ENCODE data around the gene TFR2. TPM values are rescaled to one million over a fixed set of nuclear protein-coding genes. Genes with fewer than 3 reads are reported as not detected.

TFR2 gene
- total RNA-seq, 1 donor from 2014 or later: 0.34 TPM

DNA sequence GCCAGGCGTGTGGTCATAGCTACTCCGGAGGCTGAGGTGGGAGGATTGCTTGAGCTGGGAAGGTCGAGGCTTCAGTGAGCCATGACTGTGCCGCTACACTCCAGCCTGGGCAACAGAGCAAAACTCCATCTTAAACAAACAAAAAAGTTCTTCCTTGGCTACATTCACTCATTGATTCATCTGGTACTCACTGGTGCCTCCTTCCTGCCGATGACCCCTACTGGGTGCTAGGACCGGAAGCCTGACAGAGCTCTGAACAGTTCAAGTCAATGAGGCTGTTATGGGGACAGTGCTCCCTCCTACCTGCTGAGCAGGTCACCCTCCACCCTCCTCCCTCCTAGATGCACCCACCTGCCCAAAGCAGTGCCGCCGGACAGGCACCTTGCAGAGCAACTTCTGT, 34.2 kb downstream of the TFR2 start:
- peaks cover 30% of the 10 kb centered on the region for H3K27me3 ChIP-seq
- no peak overlapping the region for H3K9ac ChIP-seq
- H3K4me2 ChIP-seq: no peak overlapping the region
- H4K20me1 ChIP-seq (ENCODE audit: low read depth): peaks cover 5% of the 10 kb centered on the region
- Mint-ChIP-seq H3K27ac (no peak overlapping the region), H3K4me1 (peaks cover 34% of the 10 kb centered on the region), H3K27me3 (ENCODE audit: insufficient read depth, low read depth) (peaks cover 18% of the 10 kb centered on the region), H3K36me3 (no peaks in the 10 kb centered on the region), H3K4me3 (peak overlapping the region; percentile 36), H3K9me3 (no peaks in the 10 kb centered on the region)
- peaks cover 50% of the 10 kb centered on the region for H3F3A ChIP-seq (ENCODE audit: low read depth)
- H2AFZ ChIP-seq (replicated peaks): no peak overlapping the region
- H3K4me1 ChIP-seq: peaks cover 25% of the 10 kb centered on the region
- no peak overlapping the region for H3K4me3 ChIP-seq
- H3K27ac ChIP-seq: no peak overlapping the region
- no peaks in the 10 kb centered on the region for H3K36me3 ChIP-seq
- H3K79me2 ChIP-seq (ENCODE audit: low read depth): no peaks in the 10 kb centered on the region
- no peak for TF ChIP-seq EZH2 (IDR thresholded peaks at IDR 0.05)
- no peak for DNase-seq (ENCODE audit: low spot score)
- no peaks in the 10 kb centered on the region for H3K9me3 ChIP-seq (ENCODE audit: low read depth)

DNA sequence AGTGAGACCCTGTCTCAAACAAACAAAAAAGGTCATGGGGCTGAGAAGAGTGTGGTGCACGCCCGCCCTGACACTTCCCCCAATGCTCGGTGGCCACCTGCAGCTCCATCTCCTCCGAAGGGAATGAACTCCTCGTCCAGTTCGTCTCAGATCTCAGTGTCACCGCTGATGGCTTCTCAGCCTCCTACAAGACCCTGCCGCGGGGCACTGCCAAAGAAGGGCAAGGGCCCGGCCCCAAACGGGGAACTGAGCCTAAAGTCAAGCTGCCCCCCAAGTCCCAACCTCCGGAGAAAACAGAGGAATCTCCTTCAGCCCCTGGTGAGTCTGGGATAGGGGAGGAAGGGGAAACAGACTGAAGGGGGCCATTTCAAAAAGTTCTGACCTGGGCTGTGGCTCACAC, 35.0 kb downstream of the TFR2 start:
- H3K36me3 Mint-ChIP-seq: no peaks in the 10 kb centered on the region

DNA sequence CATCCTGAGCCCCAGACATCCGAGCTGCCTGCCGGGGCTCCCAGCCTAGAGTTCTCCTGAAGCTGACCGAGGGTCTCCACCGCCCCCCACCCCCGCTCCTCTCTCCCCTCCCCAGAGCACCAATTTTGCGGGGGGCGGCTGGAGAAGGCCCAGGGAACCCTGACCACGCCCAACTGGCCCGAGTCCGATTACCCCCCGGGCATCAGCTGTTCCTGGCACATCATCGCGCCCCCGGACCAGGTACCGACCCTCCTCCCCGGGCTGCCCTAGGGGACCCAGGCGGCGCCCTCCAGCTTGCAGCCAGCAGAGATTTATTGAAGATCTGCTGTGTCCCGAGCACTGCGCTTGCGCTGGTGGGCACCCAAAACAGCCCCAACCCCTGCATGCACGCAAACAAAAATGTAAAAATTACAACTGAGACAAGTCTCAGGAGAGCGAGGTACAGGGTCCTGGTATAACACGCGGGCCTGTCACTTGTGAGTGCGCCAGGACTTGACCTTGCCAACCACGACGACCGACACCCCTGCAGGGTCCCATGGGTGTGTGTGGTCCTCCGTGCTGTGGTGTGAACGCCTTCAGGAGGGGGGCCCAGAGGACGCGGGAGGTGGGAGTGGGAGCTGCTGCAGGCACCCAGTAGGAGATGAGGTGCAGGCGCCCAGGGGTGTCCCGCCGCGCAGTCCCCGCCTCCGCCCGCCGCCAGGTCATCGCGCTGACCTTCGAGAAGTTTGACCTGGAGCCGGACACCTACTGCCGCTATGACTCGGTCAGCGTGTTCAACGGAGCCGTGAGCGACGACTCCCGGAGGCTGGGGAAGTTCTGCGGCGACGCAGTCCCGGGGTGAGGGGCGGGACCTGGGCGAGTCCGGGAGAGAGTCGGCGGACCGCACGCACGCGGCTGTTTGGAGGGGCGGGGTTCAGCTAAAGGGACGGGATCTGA, 36.1 kb downstream of the TFR2 start:
- peak overlapping the region; percentile 63 for H3K4me3 ChIP-seq
- no peak overlapping the region for H3K27ac Mint-ChIP-seq
- TF ChIP-seq EZH2 (IDR thresholded peaks at IDR 0.05) (peak; percentile 53), CTCF (IDR thresholded peaks at IDR 0.05) (no peak)

More for the DNA sequence above, 35.0 kb downstream of the TFR2 start:
- H3K27me3 Mint-ChIP-seq (ENCODE audit: insufficient read depth, low read depth): peaks cover 13% of the 10 kb centered on the region
- Histone ChIP-seq H3K4me1 (peaks cover 32% of the 10 kb centered on the region), H2AFZ (replicated peaks) (no peak overlapping the region), H3K27ac (no peak overlapping the region), H4K20me1 (ENCODE audit: low read depth) (peaks cover 5% of the 10 kb centered on the region), H3K4me3 (no peak overlapping the region), H3F3A (ENCODE audit: low read depth) (peaks cover 45% of the 10 kb centered on the region), H3K9me3 (ENCODE audit: low read depth) (no peaks in the 10 kb centered on the region), H3K79me2 (ENCODE audit: low read depth) (no peaks in the 10 kb centered on the region), H3K27me3 (peaks cover 30% of the 10 kb centered on the region), H3K9ac (no peak overlapping the region), H3K36me3 (no peaks in the 10 kb centered on the region), H3K4me2 (peak overlapping the region; percentile 90)
- H3K4me1 Mint-ChIP-seq: peaks cover 36% of the 10 kb centered on the region
- H3K4me3 Mint-ChIP-seq: peak overlapping the region; percentile 50
- DNase-seq (ENCODE audit: low spot score): no peak
- H3K9me3 Mint-ChIP-seq: no peaks in the 10 kb centered on the region
- TF ChIP-seq EZH2phosphoT487 (IDR thresholded peaks at IDR 0.05) (no peak), EZH2 (IDR thresholded peaks at IDR 0.05) (no peak), CTCF (IDR thresholded peaks at IDR 0.05) (no peak)
- no peak overlapping the region for H3K27ac Mint-ChIP-seq

More for the DNA sequence above, 36.1 kb downstream of the TFR2 start:
- Histone ChIP-seq H4K20me1 (ENCODE audit: low read depth) (peaks cover 5% of the 10 kb centered on the region), H3K36me3 (no peaks in the 10 kb centered on the region), H3F3A (ENCODE audit: low read depth) (peaks cover 39% of the 10 kb centered on the region), H3K27ac (no peak overlapping the region), H2AFZ (replicated peaks) (peak overlapping the region; percentile 50), H3K4me1 (peaks cover 32% of the 10 kb centered on the region), H3K4me2 (peak overlapping the region; percentile 90), H3K79me2 (ENCODE audit: low read depth) (no peaks in the 10 kb centered on the region), H3K9ac (no peak overlapping the region), H3K9me3 (ENCODE audit: low read depth) (no peaks in the 10 kb centered on the region), H3K27me3 (peaks cover 30% of the 10 kb centered on the region)
- H3K4me1 Mint-ChIP-seq: peaks cover 37% of the 10 kb centered on the region
- H3K27me3 Mint-ChIP-seq (ENCODE audit: insufficient read depth, low read depth): peaks cover 13% of the 10 kb centered on the region
- peak overlapping the region; percentile 85 for H3K4me3 Mint-ChIP-seq
- no peaks in the 10 kb centered on the region for H3K36me3 Mint-ChIP-seq
- peak; percentile 80 for DNase-seq (ENCODE audit: low spot score)
- H3K9me3 Mint-ChIP-seq: no peaks in the 10 kb centered on the region

Data from neural progenitor cell (in vitro differentiated cells).